Measurements from ENCODE around the gene SOAT1. TPM values are rescaled to one million over a fixed set of nuclear protein-coding genes. Genes with fewer than 3 reads are reported as not detected.

The SOAT1 gene
- total RNA-seq, 1 experiment from 2014 or later = 35.9 TPM

GRCh38 chr1:179305450-179305849 lies 11.9 kb downstream of the SOAT1 start:
- DNase-seq (ENCODE audit: low read depth) = no peak

- DNase-seq (ENCODE audit: low read depth) = peak; percentile 52
These were observed 16.7 kb downstream of the SOAT1 start for GRCh38 chr1:179310291-179310690.

- peak; percentile 81 for DNase-seq (ENCODE audit: low read depth)
These were observed 17.1 kb downstream of the SOAT1 start for GRCh38 chr1:179310721-179311120.

- no peak for DNase-seq (ENCODE audit: low read depth)
These were observed 17.6 kb downstream of the SOAT1 start for GRCh38 chr1:179311149-179311700.

- DNase-seq (ENCODE audit: low read depth) = no peak
These were observed 19.4 kb downstream of the SOAT1 start for GRCh38 chr1:179313004-179313403.

- DNase-seq (ENCODE audit: low read depth) = no peak
These were observed 21.3 kb downstream of the SOAT1 start for GRCh38 chr1:179314928-179315327.

GRCh38 chr1:179318491-179318890 lies 24.9 kb downstream of the SOAT1 start:
- DNase-seq (ENCODE audit: low read depth) = no peak

- no peak for DNase-seq (ENCODE audit: low read depth)
These were observed 28.1 kb downstream of the SOAT1 start for GRCh38 chr1:179321533-179322216.

GRCh38 chr1:179322557-179322956 lies 29.0 kb downstream of the SOAT1 start:
- DNase-seq (ENCODE audit: low read depth) = no peak

- DNase-seq (ENCODE audit: low read depth) = no peak
These were observed 29.8 kb downstream of the SOAT1 start for GRCh38 chr1:179323436-179323835.

- DNase-seq (ENCODE audit: low read depth) = no peak
These were observed 32.2 kb downstream of the SOAT1 start for GRCh38 chr1:179325836-179326235.

- no peak for DNase-seq (ENCODE audit: low read depth)
These were observed 33.1 kb downstream of the SOAT1 start for GRCh38 chr1:179326746-179327145.

- no peak for DNase-seq (ENCODE audit: low read depth)
These were observed 33.6 kb downstream of the SOAT1 start for GRCh38 chr1:179327196-179327595.

GRCh38 chr1:179327679-179328078 lies 34.1 kb downstream of the SOAT1 start:
- DNase-seq (ENCODE audit: low read depth) = no peak

- no peak for DNase-seq (ENCODE audit: low read depth)
These were observed 36.3 kb downstream of the SOAT1 start for GRCh38 chr1:179329862-179330261.

- no peak for DNase-seq (ENCODE audit: low read depth)
These were observed 40.8 kb downstream of the SOAT1 start for GRCh38 chr1:179334440-179334839.

- no peak for DNase-seq (ENCODE audit: low read depth)
These were observed 43.7 kb downstream of the SOAT1 start for GRCh38 chr1:179337288-179337687.

GRCh38 chr1:179337942-179338560 lies 44.5 kb downstream of the SOAT1 start:
- no peak for DNase-seq (ENCODE audit: low read depth)

- DNase-seq (ENCODE audit: low read depth) = no peak
These were observed 47.3 kb downstream of the SOAT1 start for GRCh38 chr1:179340918-179341317.

- DNase-seq (ENCODE audit: low read depth) = no peak
These were observed 48.4 kb downstream of the SOAT1 start for GRCh38 chr1:179341943-179342547.

- DNase-seq (ENCODE audit: low read depth) = no peak
These were observed 49.3 kb downstream of the SOAT1 start for GRCh38 chr1:179342740-179343404.

- no peak for DNase-seq (ENCODE audit: low read depth)
These were observed 57.7 kb downstream of the SOAT1 start for GRCh38 chr1:179351281-179351680.

Data from M059J (cell line).